Left lung (tissue), 10 donors: ENCODE results near the gene SCIMP. TPM values are rescaled to one million over a fixed set of nuclear protein-coding genes. Genes with fewer than 3 reads are reported as not detected.
A peak's percentile ranks its signal among the peaks of the same experiment; 100 is the strongest.

ENCODE experiments used
- ATAC-seq: fragments of 200-7000 bp; cut with Tn5 transposase; one replicate; pipeline ENCODE4 v1.9.1; 2020; ENCODE audit warnings: moderate library complexity
- DNase-seq, 4 donors: peaks; one replicate each; pipeline ENCODE4 v3.0.0-alpha.2; 2013 to 2020
- H3K27ac ChIP-seq, 2 donors: fragments of 200-600 bp; sonication (generic) in 1 of 2; one replicate each; pipeline versions ENCODE4 v1.5.0 to v1.8.0; 2020 to 2021
- H3K27me3 ChIP-seq, 2 donors: fragments of 200-600 bp; sonication (generic) in 1 of 2; one replicate each; pipeline versions ENCODE4 v1.5.0 to v1.8.0; 2020 to 2021
- H3K36me3 ChIP-seq, 2 donors: fragments of 200-600 bp; sonication (generic) in 1 of 2; one replicate each; pipeline versions ENCODE4 v1.5.0 to v1.8.0; 2020 to 2021
- H3K4me1 ChIP-seq, 2 donors: fragments of 200-600 bp; one replicate each; pipeline ENCODE4 v1.8.0; 2021
- H3K4me3 ChIP-seq, 2 donors: fragments of 200-600 bp; sonication (generic) in 1 of 2; one replicate each; pipeline versions ENCODE4 v1.5.0 to v1.8.0; 2020 to 2021; ENCODE audit warnings: mild to moderate bottlenecking in 1 of 2
- H3K9me3 ChIP-seq, 2 donors: fragments of 200-600 bp; sonication (generic) in 1 of 2; one replicate each; pipeline versions ENCODE4 v1.5.0 to v1.8.0; 2020 to 2021
- CTCF ChIP-seq, 2 donors: fragments of 200-600 bp; sonication (generic) in 1 of 2; IDR thresholded peaks; one replicate each; pipeline versions ENCODE4 v1.5.0 to v1.8.0; 2021; ENCODE audit warnings: antibody characterized with exemption in 2 of 2
- intact Hi-C, 2 donors: fragments of 100-400 bp; cut with DNase I; formaldehyde crosslinking; loops; one replicate each; pipeline versions ENCODE4 v1.11.2 to v1.14.2; 2022
- polyA plus RNA-seq, 6 donors: library from polyadenylated mRNA; unstranded; fragments of 120-200 nt; gene quantifications; one replicate each; pipeline ENCODE4 v1.2.1, GENCODE V29; 2013; ENCODE audit not compliant: insufficient read length in 6 of 6
- total RNA-seq, 2 donors: library from RNA; stranded (reverse); fragmentation: NEBNext Ultra II Directional; extraction: Animal tissue kit (Norgen Biotek cat#: 25700); gene quantifications; one replicate each; pipeline ENCODE4 v1.2.1, GENCODE V29; 2021
- donor health status: DM: no; HTN: yes; CAD: no.
- donor health status: DM: no; HTN: no; CAD: no.

Gene SCIMP
- total and polyA plus RNA-seq, 8 donors, result 1.7 to 20.0 (median 2.3) TPM

- intact Hi-C loops, result no loop called here
- Histone ChIP-seq H3K36me3 (peaks cover 0 to 41% of the 10 kb centered on the region in 2 donors), H3K9me3 (no peaks in the 10 kb centered on the region), H3K4me1 (peaks cover 0 to 16% of the 10 kb centered on the region in 2 donors), H3K27me3 (no peaks in the 10 kb centered on the region), H3K4me3 (no peak overlapping the region), H3K27ac (no peak overlapping the region)
- no peak for TF ChIP-seq CTCF (IDR thresholded peaks at IDR 0.05)
- DNase-seq, result no peak
- ATAC-seq, result peak; percentile 13
These were observed 23.9 kb downstream of the SCIMP start for GRCh38 chr17:5210614-5211252.

- Histone ChIP-seq H3K4me3 (no peak overlapping the region), H3K36me3 (peaks cover 0 to 37% of the 10 kb centered on the region in 2 donors), H3K27me3 (no peaks in the 10 kb centered on the region), H3K27ac (no peak overlapping the region), H3K9me3 (no peaks in the 10 kb centered on the region), H3K4me1 (peaks cover 0 to 16% of the 10 kb centered on the region in 2 donors)
- intact Hi-C loops, result no loop called here
- TF ChIP-seq CTCF (IDR thresholded peaks at IDR 0.05), result no peak
- DNase-seq (no peak), ATAC-seq (no peak)
These were observed 24.6 kb downstream of the SCIMP start for GRCh38 chr17:5210091-5210490.

GRCh38 chr17:5209396-5209795 lies 25.3 kb downstream of the SCIMP start:
- H3K27ac ChIP-seq, result no peak overlapping the region
- no peak for ATAC-seq
- peaks cover 0 to 16% of the 10 kb centered on the region in 2 donors for H3K4me1 ChIP-seq
- peaks cover 0 to 30% of the 10 kb centered on the region in 2 donors for H3K36me3 ChIP-seq
- intact Hi-C loops, result no loop called here
- TF ChIP-seq CTCF (IDR thresholded peaks at IDR 0.05), result no peak
- H3K27me3 ChIP-seq, result no peaks in the 10 kb centered on the region
- H3K9me3 ChIP-seq, result no peaks in the 10 kb centered on the region
- no peak for DNase-seq
- H3K4me3 ChIP-seq, result no peak overlapping the region

GRCh38 chr17:5203908-5204294 lies 30.8 kb downstream of the SCIMP start:
- Histone ChIP-seq H3K4me3 (no peak overlapping the region), H3K27me3 (no peaks in the 10 kb centered on the region), H3K27ac (no peak overlapping the region), H3K36me3 (no peaks in the 10 kb centered on the region), H3K4me1 (no peaks in the 10 kb centered on the region), H3K9me3 (no peaks in the 10 kb centered on the region)
- ATAC-seq (peak; percentile 66), DNase-seq (no peak)
- no peak for TF ChIP-seq CTCF (IDR thresholded peaks at IDR 0.05)
- intact Hi-C loops, result no loop called here

GRCh38 chr17:5203178-5203907 lies 31.3 kb downstream of the SCIMP start:
- intact Hi-C loops, result no loop called here
- TF ChIP-seq CTCF (IDR thresholded peaks at IDR 0.05), result no peak

More at GRCh38 chr17:5203178-5203907, 31.3 kb downstream of the SCIMP start:
- ATAC-seq (no peak), DNase-seq (peak in 1 of 4 donors; percentile 10)
- Histone ChIP-seq H3K9me3 (no peaks in the 10 kb centered on the region), H3K27me3 (no peaks in the 10 kb centered on the region), H3K4me3 (no peak overlapping the region), H3K4me1 (no peaks in the 10 kb centered on the region), H3K36me3 (no peaks in the 10 kb centered on the region), H3K27ac (no peak overlapping the region)
